Stimulated activated naive CD4-positive, alpha-beta T cell treated with Interleukin-2 at 50 U/mL for 16 hours (primary cell): Measurements from ENCODE around the gene CAPN6.

Source experiments
- DNase-seq: peaks from one replicate; lab custom pipeline; 2025; lab: John Stamatoyannopoulos, UW

CAPN6 gene, protein sequence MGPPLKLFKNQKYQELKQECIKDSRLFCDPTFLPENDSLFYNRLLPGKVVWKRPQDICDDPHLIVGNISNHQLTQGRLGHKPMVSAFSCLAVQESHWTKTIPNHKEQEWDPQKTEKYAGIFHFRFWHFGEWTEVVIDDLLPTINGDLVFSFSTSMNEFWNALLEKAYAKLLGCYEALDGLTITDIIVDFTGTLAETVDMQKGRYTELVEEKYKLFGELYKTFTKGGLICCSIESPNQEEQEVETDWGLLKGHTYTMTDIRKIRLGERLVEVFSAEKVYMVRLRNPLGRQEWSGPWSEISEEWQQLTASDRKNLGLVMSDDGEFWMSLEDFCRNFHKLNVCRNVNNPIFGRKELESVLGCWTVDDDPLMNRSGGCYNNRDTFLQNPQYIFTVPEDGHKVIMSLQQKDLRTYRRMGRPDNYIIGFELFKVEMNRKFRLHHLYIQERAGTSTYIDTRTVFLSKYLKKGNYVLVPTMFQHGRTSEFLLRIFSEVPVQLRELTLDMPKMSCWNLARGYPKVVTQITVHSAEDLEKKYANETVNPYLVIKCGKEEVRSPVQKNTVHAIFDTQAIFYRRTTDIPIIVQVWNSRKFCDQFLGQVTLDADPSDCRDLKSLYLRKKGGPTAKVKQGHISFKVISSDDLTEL

GRCh38 chrX:111270339-111270738 is at the start of gene CAPN6:
CAPN6 (minus strand) TSS chrX:111270483; CDS start chrX:111263936, 6,547 bp downstream.
- no peak for DNase-seq

- no peak for DNase-seq
Observed at GRCh38 chrX:111319451-111319850, 49.2 kb upstream of the CAPN6 start.

GRCh38 chrX:111318901-111319300 is 48.6 kb upstream of the CAPN6 start:
- DNase-seq, result no peak

- no peak for DNase-seq
Observed at GRCh38 chrX:111309083-111309482, 38.8 kb upstream of the CAPN6 start.

- DNase-seq, result no peak
Observed at GRCh38 chrX:111308039-111308438, 37.8 kb upstream of the CAPN6 start.

DNA sequence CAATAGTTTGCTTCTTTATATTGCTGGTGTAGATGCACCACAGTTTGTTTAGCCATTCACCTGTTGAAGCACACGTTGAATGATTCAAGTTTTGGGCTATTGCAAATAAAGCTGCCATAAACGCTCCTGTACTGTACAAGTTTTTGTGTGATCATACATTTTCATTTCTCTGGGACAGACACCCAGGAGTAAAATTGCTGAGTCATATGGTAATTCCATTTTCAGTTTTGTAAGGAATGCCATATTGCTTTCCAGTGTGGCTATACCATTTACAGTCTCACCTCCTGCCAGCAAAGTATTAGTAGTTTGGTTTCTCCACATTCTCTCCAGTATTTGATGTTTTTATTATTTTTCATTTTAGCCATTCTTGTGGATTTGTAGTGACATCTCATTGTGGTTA is 32.0 kb upstream of the CAPN6 start:
- no peak for DNase-seq

GRCh38 chrX:111288841-111289240 is 18.6 kb upstream of the CAPN6 start:
- DNase-seq, result no peak

GRCh38 chrX:111284631-111285293 is 14.5 kb upstream of the CAPN6 start:
- DNase-seq, result no peak

DNA sequence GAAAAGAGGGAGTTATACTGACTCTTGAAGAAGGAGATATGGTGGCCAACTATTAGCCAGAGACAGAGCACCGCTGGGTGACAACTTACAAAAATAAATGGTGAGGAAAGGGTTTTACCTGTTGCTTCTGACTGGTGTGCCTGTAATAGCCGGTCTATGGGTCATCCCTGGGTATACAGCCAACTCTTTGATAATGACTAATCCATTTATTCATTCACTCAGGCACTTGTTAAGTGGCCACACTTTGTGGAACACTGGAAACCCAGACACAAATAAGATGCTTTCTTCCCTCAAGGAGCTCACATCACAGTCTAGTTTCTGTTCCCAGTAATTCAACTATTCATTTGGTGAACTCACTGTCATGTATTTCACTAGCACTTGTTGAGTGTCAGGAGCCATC is 13.2 kb upstream of the CAPN6 start:
- no peak for DNase-seq

GRCh38 chrX:111282991-111283390 is 12.7 kb upstream of the CAPN6 start:
- no peak for DNase-seq

- DNase-seq, result no peak
Observed at GRCh38 chrX:111282139-111282538, 11.9 kb upstream of the CAPN6 start.

- no peak for DNase-seq
Observed at GRCh38 chrX:111268506-111268905, 1.8 kb downstream of the CAPN6 start.

GRCh38 chrX:111265486-111265885 is 4.8 kb downstream of the CAPN6 start:
- no peak for DNase-seq

GRCh38 chrX:111264385-111264784 is 5.9 kb downstream of the CAPN6 start:
- no peak for DNase-seq

GRCh38 chrX:111262086-111262485 is 8.2 kb downstream of the CAPN6 start:
- no peak for DNase-seq

DNA sequence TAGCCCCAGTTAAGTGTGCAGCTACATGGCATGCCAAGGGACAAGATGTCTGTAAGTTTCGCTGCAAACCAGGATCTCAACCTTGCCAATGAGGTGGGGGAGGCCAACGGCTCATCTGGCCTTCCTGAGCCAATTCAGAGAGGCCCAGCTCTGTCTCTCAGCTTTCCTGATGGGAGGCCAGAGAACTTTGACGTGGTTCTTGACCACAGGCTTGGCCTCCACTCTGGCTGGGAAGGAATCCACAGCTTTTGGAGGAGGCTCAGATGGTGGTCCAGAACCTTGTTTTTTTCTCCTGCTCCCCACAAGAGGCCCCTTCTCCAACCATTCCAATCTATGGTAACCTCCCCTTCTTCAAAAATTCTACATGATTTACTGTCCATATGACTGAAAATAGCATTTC is 9.8 kb downstream of the CAPN6 start:
- DNase-seq, result no peak

- DNase-seq, result no peak
Observed at GRCh38 chrX:111259559-111259958, 10.7 kb downstream of the CAPN6 start.

- no peak for DNase-seq
Observed at GRCh38 chrX:111257733-111258132, 12.6 kb downstream of the CAPN6 start.

GRCh38 chrX:111254896-111255693 is 15.2 kb downstream of the CAPN6 start:
- DNase-seq, result no peak

DNA sequence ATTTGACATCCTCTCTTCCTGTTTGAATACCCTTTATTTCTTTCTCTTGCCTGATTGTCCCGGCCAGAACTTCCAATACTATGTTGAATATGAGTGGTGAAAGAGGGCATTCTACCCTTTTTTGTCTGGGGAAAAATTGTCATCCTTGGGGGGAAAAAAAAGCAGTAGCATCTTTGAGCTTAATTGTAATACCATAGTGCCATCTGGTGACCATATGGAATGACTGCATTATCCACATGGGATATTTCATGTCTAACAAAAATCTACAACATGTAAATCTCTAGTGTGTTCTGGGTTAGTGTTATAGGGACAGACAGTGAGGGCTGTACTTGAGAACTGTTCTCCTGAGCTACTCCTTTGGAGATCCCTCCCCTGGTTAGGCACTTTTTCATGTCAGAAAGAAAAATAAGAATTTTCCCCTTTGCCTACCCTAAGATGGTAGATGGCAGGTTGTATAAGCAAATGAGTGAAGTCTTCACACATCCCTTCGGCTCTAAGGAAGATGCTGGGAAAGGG is 26.0 kb downstream of the CAPN6 start:
- no peak for DNase-seq

- DNase-seq, result no peak
Observed at GRCh38 chrX:111216293-111216801, 53.9 kb downstream of the CAPN6 start.

DNA sequence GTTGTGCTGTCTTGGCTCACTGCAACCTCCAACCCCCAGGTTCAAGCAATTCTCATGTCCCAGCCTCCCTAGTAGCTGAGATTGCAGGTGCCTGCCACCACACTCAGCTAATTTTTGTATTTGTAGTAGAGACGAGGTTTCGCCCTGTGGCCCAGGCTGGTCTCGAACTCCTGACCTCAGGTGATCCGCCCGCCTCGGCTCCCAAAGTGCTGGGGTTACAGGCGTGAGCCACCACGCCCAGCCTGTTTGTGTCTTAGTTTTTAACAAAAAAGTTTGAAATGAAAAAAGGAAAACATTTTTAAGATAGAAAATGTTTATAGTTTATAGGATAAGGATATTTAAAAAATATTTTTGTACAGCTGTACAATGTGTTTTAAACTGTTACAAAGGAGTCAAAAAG is 62.4 kb downstream of the CAPN6 start:
- DNase-seq, result no peak
